Psoas muscle (tissue), 8 donors: ENCODE measurements around the gene TAF10. TPM values are rescaled to one million over a fixed set of nuclear protein-coding genes. Genes with fewer than 3 reads are reported as not detected.

ENCODE experiments used
- ATAC-seq, 4 donors: fragments of 200-7000 bp; cut with Tn5 transposase; one replicate each; pipeline ENCODE4 v1.9.1; 2020; ENCODE audit warnings: moderate library complexity in 3 of 4, mild to moderate bottlenecking in 2 of 4
- DNase-seq, 2 donors: peaks; one replicate each; pipeline ENCODE4 v3.0.0-alpha.2; 2020
- H3K27ac ChIP-seq: fragments of 200-600 bp; one replicate; pipeline ENCODE4 v1.8.0; 2022
- H3K27me3 ChIP-seq, 3 donors: fragments of 200-600 bp in 1 of 3; one replicate each; pipeline versions ENCODE4 v1.6.1 to v1.8.0; 2013 to 2022; ENCODE audit warnings: low read length in 2 of 3, mild to moderate bottlenecking in 2 of 3, moderate library complexity in 1 of 3; ENCODE audit not compliant: insufficient read depth in 3 of 3
- H3K36me3 ChIP-seq, 2 donors: fragments of 200-600 bp in 1 of 2; one replicate each; pipeline versions ENCODE4 v1.6.1 to v1.8.0; 2013 to 2022; ENCODE audit warnings: low read depth in 1 of 2, mild to moderate bottlenecking in 1 of 2, moderate library complexity in 1 of 2; ENCODE audit not compliant: insufficient read depth in 1 of 2
- H3K4me1 ChIP-seq: fragments of 200-600 bp; one replicate; pipeline ENCODE4 v1.8.0; 2022
- H3K4me3 ChIP-seq: fragments of 200-600 bp; one replicate; pipeline ENCODE4 v1.8.0; 2022; ENCODE audit warnings: mild to moderate bottlenecking
- H3K9me3 ChIP-seq: fragments of 200-600 bp; one replicate; pipeline ENCODE4 v1.8.0; 2022
- CTCF ChIP-seq: fragments of 200-600 bp; IDR thresholded peaks from one replicate; pipeline ENCODE4 v1.8.0; 2022; ENCODE audit warnings: antibody characterized with exemption
- WGBS, 3 donors: extraction: QIAGEN DNeasy Blood & Tissue Kit; methylation state at CpG; one replicate each; pipeline versions ENCODE4 v1.1.6 to v1.1.7; 2013; 5-methylcytosine and 5-hydroxymethylcytosine counted together
- intact Hi-C, 2 donors: fragments of 100-400 bp; cut with DNase I; formaldehyde crosslinking; loops; one replicate each; pipeline versions ENCODE4 v1.11.0 to v1.14.2; 2022
- polyA plus RNA-seq, 3 donors: library from polyadenylated mRNA; stranded (reverse); fragments of 200-250 nt; gene quantifications; one replicate each; pipeline ENCODE4 v1.2.3, GENCODE V29; 2013
- total RNA-seq, 4 donors: library from RNA; stranded (reverse); fragmentation: NEBNext Ultra II Directional in 2 of 4; extraction: Animal tissue kit (Norgen Biotek cat#: 25700) in 2 of 4; gene quantifications; one replicate each; pipeline versions ENCODE4 v1.2.1 to v1.2.4, GENCODE V29; 2021 to 2023
- donor health status: healthy with polysubstance abuse.
- donor health status: DM: no; HTN: no; CAD: no; lungs with moderate emphysema.
- donor health status: Bipolar disorder and iron deficiency.
- donor health status: healthy.
- donor health status: DM: yes; HTN: yes; CAD: no.
- donor health status: DM: no; HTN: no; CAD: no.
- donor health status: DM: no; HTN: no; CAD: no.
- donor health status: DM: yes; HTN: yes; CAD: no.

TAF10 gene
- total and polyA plus RNA-seq, 7 donors: 67.0 to 119 (median 80.3) TPM

GRCh38 chr11:6563667-6564066 lies 48.3 kb downstream of the TAF10 start:
- intact Hi-C loops: no loop called here
- DNase-seq (no peak), ATAC-seq (no peak)
- no peak for TF ChIP-seq CTCF
- H3K36me3 ChIP-seq: peaks cover 0 to 21% of the 10 kb centered on the region in 2 donors
- WGBS, 3 donors: 90 to 93% (median 90%) methylated on average over 10 of the region's 10 CpGs
- no peaks in the 10 kb centered on the region for H3K9me3 ChIP-seq
- no peak overlapping the region for H3K27ac ChIP-seq
- no peaks in the 10 kb centered on the region for H3K27me3 ChIP-seq
- no peak overlapping the region for H3K4me3 ChIP-seq
- H3K4me1 ChIP-seq: peaks cover 32% of the 10 kb centered on the region

GRCh38 chr11:6563121-6563619 lies 48.8 kb downstream of the TAF10 start:
- intact Hi-C loops: no loop called here
- peaks cover 0 to 21% of the 10 kb centered on the region in 2 donors for H3K36me3 ChIP-seq

GRCh38 chr11:6561288-6561687 lies 50.7 kb downstream of the TAF10 start:
- H3K36me3 ChIP-seq: peaks cover 0 to 21% of the 10 kb centered on the region in 2 donors
- DNase-seq (no peak), ATAC-seq (no peak)
- H3K27me3 ChIP-seq: no peaks in the 10 kb centered on the region
- TF ChIP-seq CTCF: no peak
- H3K4me1 ChIP-seq: peaks cover 24% of the 10 kb centered on the region
- H3K4me3 ChIP-seq: no peak overlapping the region
- intact Hi-C loops: no loop called here
- no peaks in the 10 kb centered on the region for H3K9me3 ChIP-seq
- H3K27ac ChIP-seq: no peak overlapping the region
- 94 to 97% (median 97%) methylated on average over 3 of the region's 3 CpGs for WGBS, 3 donors

More at GRCh38 chr11:6563121-6563619, 48.8 kb downstream of the TAF10 start:
- 85 to 89% (median 85%) methylated on average over 4 of the region's 4 CpGs for WGBS, 3 donors
- Histone ChIP-seq H3K27me3 (no peaks in the 10 kb centered on the region), H3K4me1 (peaks cover 32% of the 10 kb centered on the region), H3K9me3 (no peaks in the 10 kb centered on the region), H3K4me3 (no peak overlapping the region), H3K27ac (no peak overlapping the region)
- DNase-seq (no peak), ATAC-seq (no peak)
- TF ChIP-seq CTCF: no peak

Other genes with a start within 250 kb of the TAF10 start
- 10 to 100 TPM; 37.6 to 57.4 (median 39.1) TPM for gene SMPD1, start 221.7 kb downstream of the TAF10 start, total RNA-seq
- 10 to 100 TPM; 32.7 to 50.9 (median 33.6) TPM for gene SMPD1, start 221.7 kb downstream of the TAF10 start, polyA plus RNA-seq
- 10 to 100 TPM; 36.5 to 53.9 (median 43.0) TPM for gene APBB1, start 193.1 kb downstream of the TAF10 start, total RNA-seq
- gene APBB1, start 193.1 kb downstream of the TAF10 start, polyA plus RNA-seq: 10 to 100 TPM; 39.5 to 49.5 (median 42.5) TPM
- gene HPX, start 171.2 kb downstream of the TAF10 start, total RNA-seq: under 1 TPM in 3 of 4 donors, not detected in 1; 0.34 to 0.75 (median 0.36) TPM
- gene HPX, start 171.2 kb downstream of the TAF10 start, polyA plus RNA-seq: under 1 TPM; 0.04 to 0.38 (median 0.16) TPM
- gene TRIM3, start 138.3 kb downstream of the TAF10 start, total RNA-seq: 10 to 100 TPM in 3 of 4 donors, 1 to 10 TPM in 1; 9.6 to 15.3 (median 12.7) TPM
- gene TRIM3, start 138.3 kb downstream of the TAF10 start, polyA plus RNA-seq: 10 to 100 TPM; 11.5 to 12.5 (median 12.2) TPM
- gene ARFIP2, start 130.9 kb downstream of the TAF10 start, total RNA-seq: 10 to 100 TPM in 3 of 4 donors, 1 to 10 TPM in 1; 8.4 to 25.5 (median 15.5) TPM
- 10 to 100 TPM; 19.4 to 31.3 (median 21.0) TPM for gene ARFIP2, start 130.9 kb downstream of the TAF10 start, polyA plus RNA-seq
- gene TIMM10B, start 130.7 kb downstream of the TAF10 start, total RNA-seq: 10 to 100 TPM; 12.5 to 25.2 (median 16.1) TPM
- gene TIMM10B, start 130.7 kb downstream of the TAF10 start, polyA plus RNA-seq: 10 to 100 TPM; 13.1 to 32.8 (median 24.7) TPM
- gene DNHD1, start 114.9 kb downstream of the TAF10 start, total RNA-seq: 1 to 10 TPM; 3.1 to 7.8 (median 3.5) TPM
- 1 to 10 TPM; 2.0 to 9.0 (median 3.4) TPM for gene DNHD1, start 114.9 kb downstream of the TAF10 start, polyA plus RNA-seq
- 10 to 100 TPM; 11.6 to 18.6 (median 15.5) TPM for gene RRP8, start 8.6 kb downstream of the TAF10 start, total RNA-seq
- 10 to 100 TPM; 18.4 to 34.0 (median 26.1) TPM for gene RRP8, start 8.6 kb downstream of the TAF10 start, polyA plus RNA-seq
- 10 to 100 TPM; 68.3 to 96.6 (median 84.3) TPM for gene ILK, start 8.4 kb downstream of the TAF10 start, total RNA-seq
- 100 to 1,000 TPM in 2 of 3 donors, 10 to 100 TPM in 1; 75.8 to 173 (median 104) TPM for gene ILK, start 8.4 kb downstream of the TAF10 start, polyA plus RNA-seq
- 10 to 100 TPM; 28.0 to 50.2 (median 35.8) TPM for gene TPP1, start 7.2 kb upstream of the TAF10 start, total RNA-seq
- 10 to 100 TPM; 11.8 to 30.0 (median 21.6) TPM for gene TPP1, start 7.2 kb upstream of the TAF10 start, polyA plus RNA-seq
- gene DCHS1, start 43.6 kb upstream of the TAF10 start, total RNA-seq: 1 to 10 TPM; 3.2 to 7.2 (median 5.4) TPM
- 1 to 10 TPM in 2 of 3 donors, under 1 TPM in 1; 0.98 to 1.7 (median 1.1) TPM for gene DCHS1, start 43.6 kb upstream of the TAF10 start, polyA plus RNA-seq
- gene MRPL17, start 71.1 kb upstream of the TAF10 start, total RNA-seq: 10 to 100 TPM; 27.2 to 44.8 (median 38.8) TPM
- gene MRPL17, start 71.1 kb upstream of the TAF10 start, polyA plus RNA-seq: 10 to 100 TPM; 43.0 to 95.6 (median 47.0) TPM
- not detected for gene OR2AG2, start 159.8 kb upstream of the TAF10 start, total RNA-seq
- gene OR2AG2, start 159.8 kb upstream of the TAF10 start, polyA plus RNA-seq: under 1 TPM in 1 of 3 donors, not detected in 2; 0.01 TPM
- gene OR2AG1, start 170.8 kb upstream of the TAF10 start, total RNA-seq: not detected
- not detected for gene OR2AG1, start 170.8 kb upstream of the TAF10 start, polyA plus RNA-seq
- gene OR6A2, start 187.5 kb upstream of the TAF10 start, total RNA-seq: not detected
- not detected for gene OR6A2, start 187.5 kb upstream of the TAF10 start, polyA plus RNA-seq
- gene OR10A5, start 233.5 kb upstream of the TAF10 start, total RNA-seq: not detected
- not detected for gene OR10A5, start 233.5 kb upstream of the TAF10 start, polyA plus RNA-seq